ENCODE results near the gene PGM2.

Gene PGM2

DNA sequence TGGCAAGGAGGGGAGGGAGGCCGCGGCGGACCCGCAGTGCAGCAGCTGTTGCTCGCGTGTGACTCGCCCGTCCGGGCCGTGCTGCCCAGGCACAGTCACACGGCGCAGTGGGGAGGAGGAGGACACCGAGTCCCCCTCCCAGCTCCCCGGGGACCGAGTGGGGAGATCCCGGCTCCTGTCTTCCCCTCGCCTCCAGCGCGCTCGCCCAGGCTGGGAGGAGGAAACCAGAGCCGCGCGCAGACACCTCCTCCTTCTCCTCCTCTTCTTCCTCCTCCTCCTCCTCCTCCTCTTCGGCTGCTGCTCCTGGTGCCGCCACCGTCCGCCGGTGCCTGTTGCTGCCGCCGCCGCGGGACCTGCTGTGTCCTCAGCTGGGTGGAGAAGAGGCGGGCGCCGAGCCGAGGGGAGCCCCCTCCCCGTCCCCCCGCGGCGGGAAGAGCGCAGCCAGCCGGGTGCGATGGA, 64.3 kb downstream of the PGM2 start, which contains the start of gene TBC1D1:
Gene TBC1D1 (plus strand): TSS at position 284 of the 459 bp plus-strand sequence. CDS start 11,012 bp downstream, outside the sequence.
- TF ChIP-seq POLR2AphosphoS5 (IDR thresholded peaks at IDR 0.05; ENCODE audit: low read depth, low read length) = no peak
- TF ChIP-seq, protein P1, sequence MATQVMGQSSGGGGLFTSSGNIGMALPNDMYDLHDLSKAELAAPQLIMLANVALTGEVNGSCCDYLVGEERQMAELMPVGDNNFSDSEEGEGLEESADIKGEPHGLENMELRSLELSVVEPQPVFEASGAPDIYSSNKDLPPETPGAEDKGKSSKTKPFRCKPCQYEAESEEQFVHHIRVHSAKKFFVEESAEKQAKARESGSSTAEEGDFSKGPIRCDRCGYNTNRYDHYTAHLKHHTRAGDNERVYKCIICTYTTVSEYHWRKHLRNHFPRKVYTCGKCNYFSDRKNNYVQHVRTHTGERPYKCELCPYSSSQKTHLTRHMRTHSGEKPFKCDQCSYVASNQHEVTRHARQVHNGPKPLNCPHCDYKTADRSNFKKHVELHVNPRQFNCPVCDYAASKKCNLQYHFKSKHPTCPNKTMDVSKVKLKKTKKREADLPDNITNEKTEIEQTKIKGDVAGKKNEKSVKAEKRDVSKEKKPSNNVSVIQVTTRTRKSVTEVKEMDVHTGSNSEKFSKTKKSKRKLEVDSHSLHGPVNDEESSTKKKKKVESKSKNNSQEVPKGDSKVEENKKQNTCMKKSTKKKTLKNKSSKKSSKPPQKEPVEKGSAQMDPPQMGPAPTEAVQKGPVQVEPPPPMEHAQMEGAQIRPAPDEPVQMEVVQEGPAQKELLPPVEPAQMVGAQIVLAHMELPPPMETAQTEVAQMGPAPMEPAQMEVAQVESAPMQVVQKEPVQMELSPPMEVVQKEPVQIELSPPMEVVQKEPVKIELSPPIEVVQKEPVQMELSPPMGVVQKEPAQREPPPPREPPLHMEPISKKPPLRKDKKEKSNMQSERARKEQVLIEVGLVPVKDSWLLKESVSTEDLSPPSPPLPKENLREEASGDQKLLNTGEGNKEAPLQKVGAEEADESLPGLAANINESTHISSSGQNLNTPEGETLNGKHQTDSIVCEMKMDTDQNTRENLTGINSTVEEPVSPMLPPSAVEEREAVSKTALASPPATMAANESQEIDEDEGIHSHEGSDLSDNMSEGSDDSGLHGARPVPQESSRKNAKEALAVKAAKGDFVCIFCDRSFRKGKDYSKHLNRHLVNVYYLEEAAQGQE (IDR thresholded peaks at IDR 0.05; ENCODE audit: insufficient read depth in 1 of 2, low read depth in 2 of 2, low read length in 2 of 2) = no peak
- no peak for TF ChIP-seq SIN3A (IDR thresholded peaks at IDR 0.05; ENCODE audit: borderline replicate concordance, insufficient read depth, low read length)
- no peak for TF ChIP-seq TAF1 (IDR thresholded peaks at IDR 0.05; ENCODE audit: borderline replicate concordance, insufficient read depth, low read length)
- TF ChIP-seq FOXP2 (optimal IDR thresholded peaks at IDR 0.05; ENCODE audit: borderline replicate concordance, extremely low read depth, extremely low read length, insufficient read depth) = no peak

DNA sequence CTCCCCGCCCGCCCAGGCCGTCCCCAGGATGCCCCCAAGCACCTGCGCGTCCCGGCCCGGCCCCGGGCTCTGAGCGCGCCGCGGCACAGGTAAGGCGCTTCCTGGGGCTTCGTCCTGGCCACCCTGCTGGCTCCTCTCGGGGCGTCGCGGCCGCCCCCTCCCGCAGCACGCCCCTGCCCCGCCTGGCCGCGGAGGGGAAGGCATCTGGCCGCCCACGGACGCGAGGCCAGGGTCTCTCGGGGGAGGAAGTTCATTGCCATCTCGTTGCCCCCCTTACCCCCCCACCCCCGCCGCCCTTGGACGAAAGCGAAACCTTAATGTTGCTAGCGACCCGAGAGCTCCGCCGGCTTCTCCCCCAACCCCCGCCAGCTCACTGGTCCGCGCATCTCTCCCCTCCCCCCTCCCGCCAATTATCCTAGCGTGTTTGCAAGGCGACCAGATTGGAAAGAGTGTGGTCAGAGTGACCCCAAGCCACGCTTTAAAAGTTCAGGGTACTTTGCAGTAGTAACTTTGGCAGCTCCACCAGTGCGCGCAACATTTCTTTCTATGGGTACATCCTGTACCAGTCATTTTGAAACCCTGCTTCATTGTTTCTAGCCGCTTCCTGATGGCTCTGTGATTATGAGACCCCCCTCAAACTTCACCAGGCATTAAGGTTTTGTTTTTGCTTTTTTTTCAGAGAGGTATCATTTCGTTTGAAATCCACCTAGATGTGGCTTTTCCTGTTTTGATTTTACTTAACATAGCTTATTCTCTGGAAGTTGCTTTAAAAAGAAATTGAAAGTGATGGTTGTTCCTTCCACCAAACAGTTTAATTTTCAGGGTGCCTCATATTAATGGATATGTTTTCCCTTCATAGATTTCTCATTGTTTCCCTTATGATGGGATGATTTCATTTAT, 65.0 kb downstream of the PGM2 start:
- TF ChIP-seq TAF1 (IDR thresholded peaks at IDR 0.05; ENCODE audit: borderline replicate concordance, insufficient read depth, low read length) (no peak), POLR2AphosphoS5 (IDR thresholded peaks at IDR 0.05; ENCODE audit: low read depth, low read length) (no peak), FOXP2 (optimal IDR thresholded peaks at IDR 0.05; ENCODE audit: borderline replicate concordance, extremely low read depth, extremely low read length, insufficient read depth) (no peak), SIN3A (IDR thresholded peaks at IDR 0.05; ENCODE audit: borderline replicate concordance, insufficient read depth, low read length) (no peak)
- TF ChIP-seq, protein P1 (IDR thresholded peaks at IDR 0.05; ENCODE audit: insufficient read depth in 1 of 2, low read depth in 2 of 2, low read length in 2 of 2) = no peak

DNA sequence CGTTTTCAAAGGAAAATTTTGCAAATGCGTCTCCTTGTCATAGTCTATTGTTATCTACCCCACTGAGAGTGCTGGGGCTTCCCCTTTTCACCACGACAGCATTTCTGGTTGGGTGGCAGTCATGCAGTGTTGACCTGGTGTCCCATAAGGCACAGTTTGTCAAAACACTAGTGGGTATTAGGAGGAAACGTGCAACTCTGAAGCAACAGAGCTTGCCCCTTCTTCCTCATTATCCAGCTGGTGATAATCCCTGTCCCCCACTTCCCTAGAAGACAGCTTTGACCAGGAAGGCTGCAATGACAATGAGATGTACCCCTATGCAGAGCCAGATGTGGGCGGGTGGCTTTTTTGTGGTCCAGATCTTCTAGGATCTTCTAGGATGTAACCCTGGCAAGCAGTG, 66.2 kb downstream of the PGM2 start:
- TF ChIP-seq FOXP2 (optimal IDR thresholded peaks at IDR 0.05; ENCODE audit: borderline replicate concordance, extremely low read depth, extremely low read length, insufficient read depth) = no peak
- TF ChIP-seq, protein P1 (IDR thresholded peaks at IDR 0.05; ENCODE audit: insufficient read depth in 1 of 2, low read depth in 2 of 2, low read length in 2 of 2) = no peak
- TF ChIP-seq SIN3A (IDR thresholded peaks at IDR 0.05; ENCODE audit: borderline replicate concordance, insufficient read depth, low read length) = no peak
- TF ChIP-seq POLR2AphosphoS5 (IDR thresholded peaks at IDR 0.05; ENCODE audit: low read depth, low read length) = no peak
- TF ChIP-seq TAF1 (IDR thresholded peaks at IDR 0.05; ENCODE audit: borderline replicate concordance, insufficient read depth, low read length) = no peak

DNA sequence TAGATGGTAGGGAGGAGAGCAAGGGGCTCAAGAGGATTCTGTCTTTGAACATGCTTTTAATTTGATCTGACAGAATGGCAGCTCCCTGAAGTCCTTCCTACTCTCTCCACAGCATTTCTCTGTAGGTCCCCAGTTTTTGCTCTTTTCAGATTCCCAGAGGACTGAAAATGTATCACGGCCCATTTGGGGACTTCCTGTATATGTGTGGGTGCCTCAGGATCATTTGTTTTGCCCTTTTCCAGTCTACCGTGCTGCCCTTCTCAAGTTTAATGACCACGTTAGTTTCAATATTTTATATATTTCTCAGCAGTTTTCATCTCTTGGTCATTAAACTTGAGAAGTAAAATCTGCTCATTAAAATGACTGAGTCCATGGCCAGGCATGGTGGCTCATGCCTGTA, 66.7 kb downstream of the PGM2 start:
- TF ChIP-seq SIN3A (IDR thresholded peaks at IDR 0.05; ENCODE audit: borderline replicate concordance, insufficient read depth, low read length) = no peak
- TF ChIP-seq, protein P1 (IDR thresholded peaks at IDR 0.05; ENCODE audit: insufficient read depth in 1 of 2, low read depth in 2 of 2, low read length in 2 of 2) = no peak
- no peak for TF ChIP-seq FOXP2 (optimal IDR thresholded peaks at IDR 0.05; ENCODE audit: borderline replicate concordance, extremely low read depth, extremely low read length, insufficient read depth)
- no peak for TF ChIP-seq TAF1 (IDR thresholded peaks at IDR 0.05; ENCODE audit: borderline replicate concordance, insufficient read depth, low read length)
- no peak for TF ChIP-seq POLR2AphosphoS5 (IDR thresholded peaks at IDR 0.05; ENCODE audit: low read depth, low read length)

All from PFSK-1 (cell line).